HepG2 (cell line): ENCODE measurements around the gene CAPN11. TPM values are rescaled to one million over a fixed set of nuclear protein-coding genes. Genes with fewer than 3 reads are reported as not detected.

Experiments used
- ARNT2 ChIP-seq: sonication (generic); formaldehyde crosslinking; IDR thresholded peaks from 2 replicates; pipeline ENCODE4 v1.8.0; 2022; ENCODE audit warnings: mild to moderate bottlenecking, low read depth, missing genetic modification reagents, moderate library complexity
- ARNTL ChIP-seq: sonication (generic); formaldehyde crosslinking; IDR thresholded peaks from 2 replicates; pipeline ENCODE4 v1.4.0; 2020; ENCODE audit warnings: mild to moderate bottlenecking, missing genetic modification reagents
- BCL6 ChIP-seq: IDR thresholded peaks from 2 replicates; pipeline ENCODE4 v1.6.1; 2016; ENCODE audit warnings: missing genetic modification reagents, missing compliant biosample characterization
- CEBPB ChIP-seq: IDR thresholded peaks from 2 replicates; pipeline ENCODE4 v1.6.1; 2011; ENCODE audit warnings: low read depth, low read length, improper control_type of control experiment, borderline replicate concordance
- CENPX ChIP-seq: sonication (generic); formaldehyde crosslinking; IDR thresholded peaks from 2 replicates; pipeline ENCODE4 v1.9.0; 2021; ENCODE audit warnings: mild to moderate bottlenecking, missing genetic modification reagents, moderate library complexity
- CERS6 ChIP-seq: sonication (generic); formaldehyde crosslinking; IDR thresholded peaks from 2 replicates; pipeline ENCODE4 v1.5.0; 2020; ENCODE audit warnings: missing genetic modification reagents
- CREB3 ChIP-seq: sonication (generic); formaldehyde crosslinking; IDR thresholded peaks from 2 replicates; pipeline ENCODE4 v1.5.0; 2020; ENCODE audit warnings: missing genetic modification reagents
- DNMT1 ChIP-seq: sonication (generic); formaldehyde crosslinking; IDR thresholded peaks from 2 replicates; pipeline ENCODE4 v1.5.1; 2020; ENCODE audit warnings: mild to moderate bottlenecking, missing genetic modification reagents
- FOXK1 ChIP-seq: sonication (generic); formaldehyde crosslinking; IDR thresholded peaks from 2 replicates; pipeline ENCODE4 v1.4.0; 2020; ENCODE audit warnings: low read depth, missing genetic modification reagents, borderline replicate concordance
- HIVEP1 ChIP-seq: sonication (generic); formaldehyde crosslinking; IDR thresholded peaks from 2 replicates; pipeline ENCODE4 v1.4.0; 2020; ENCODE audit warnings: mild to moderate bottlenecking, missing genetic modification reagents
- MBD4 ChIP-seq: IDR thresholded peaks from 2 replicates; pipeline ENCODE4 v1.6.1; 2012; ENCODE audit warnings: low read length, inconsistent platforms, borderline replicate concordance
- MED8 ChIP-seq: sonication (generic); formaldehyde crosslinking; IDR thresholded peaks from 2 replicates; pipeline ENCODE4 v1.8.1; 2023; ENCODE audit warnings: mild to moderate bottlenecking, missing genetic modification reagents; ENCODE audit not compliant: insufficient replicate concordance
- MIXL1 ChIP-seq: IDR thresholded peaks from 2 replicates; pipeline ENCODE4 v1.6.1; 2016
- NFYB ChIP-seq: sonication (generic); formaldehyde crosslinking; IDR thresholded peaks from 2 replicates; pipeline ENCODE4 v1.4.0; 2020; ENCODE audit warnings: missing genetic modification reagents
- PAF1 ChIP-seq: IDR thresholded peaks from 2 replicates; pipeline ENCODE4 v1.6.1; 2016; ENCODE audit warnings: missing genetic modification reagents, missing compliant biosample characterization
- TBL1XR1 ChIP-seq: fragments of 150-350 bp; IDR thresholded peaks from 2 replicates; pipeline ENCODE4 v1.6.1; 2014; ENCODE audit warnings: borderline replicate concordance, low read length; ENCODE audit not compliant: partially characterized antibody
- U2AF1 ChIP-seq: fragments of 200-400 bp; formaldehyde crosslinking; optimal IDR thresholded peaks from 2 replicates; pipeline ENCODE3; 2017; ENCODE audit warnings: mild to moderate bottlenecking, low read depth, low read length
- YEATS2 ChIP-seq: sonication (generic); formaldehyde crosslinking; IDR thresholded peaks from 2 replicates; pipeline ENCODE4 v1.4.0; 2020; ENCODE audit warnings: missing genetic modification reagents, borderline replicate concordance
- YY1 ChIP-seq: IDR thresholded peaks from 2 replicates; pipeline ENCODE4 v1.6.1; 2011; ENCODE audit warnings: low read length, low read depth, moderate library complexity, mild to moderate bottlenecking; ENCODE audit not compliant: insufficient read depth, insufficient replicate concordance
- ZNF253 ChIP-seq: sonication (generic); formaldehyde crosslinking; IDR thresholded peaks from 2 replicates; pipeline ENCODE4 v1.8.0; 2022; ENCODE audit warnings: mild to moderate bottlenecking, missing genetic modification reagents, borderline replicate concordance
- ZNF329 ChIP-seq: sonication (generic); formaldehyde crosslinking; IDR thresholded peaks from 2 replicates; pipeline ENCODE4 v1.9.0; 2021; ENCODE audit warnings: low read depth, mild to moderate bottlenecking, missing genetic modification reagents
- ZNF879 ChIP-seq: sonication (generic); formaldehyde crosslinking; IDR thresholded peaks from 2 replicates; pipeline ENCODE4 v1.8.1; 2023; ENCODE audit warnings: missing genetic modification reagents
- ZSCAN12 ChIP-seq: sonication (generic); formaldehyde crosslinking; IDR thresholded peaks from 2 replicates; pipeline ENCODE4 v1.9.0; 2021; ENCODE audit warnings: mild to moderate bottlenecking, missing genetic modification reagents
- ZSCAN21 ChIP-seq: sonication (generic); formaldehyde crosslinking; IDR thresholded peaks from 2 replicates; pipeline ENCODE4 v1.8.0; 2022; ENCODE audit warnings: mild to moderate bottlenecking, missing genetic modification reagents, moderate library complexity, borderline replicate concordance
- polyA plus RNA-seq, 8 experiments: library from polyadenylated mRNA; depleted of rRNA in 3 of 8; stranded (reverse) in 7 of 8; unstranded in 1 of 8; fragments of >200 nt; fragmentation: Illumina TruSeq in 4 of 8; extraction: Trizol in 4 of 8; gene quantifications; 2 replicates each; pipeline versions ENCODE4 v1.2.1 to v1.2.3, GENCODE V29; 2011 to 2016; ENCODE audit warnings: low read depth in 4 of 8, missing spikeins in 1 of 8, mixed read lengths in 1 of 8; ENCODE audit not compliant: insufficient read depth in 1 of 8
- total RNA-seq, 5 experiments: library from RNA; depleted of rRNA; stranded (reverse); fragments of >200 nt; fragmentation: Illumina TruSeq; extraction: Trizol; gene quantifications; 2 replicates each; pipeline ENCODE4 v1.2.3, GENCODE V29; 2016; ENCODE audit warnings: low read depth in 1 of 5
- TF ChIP-seq, protein P1 (sequence below): sonication (generic); formaldehyde crosslinking; IDR thresholded peaks from 2 replicates; pipeline ENCODE4 v1.4.0; 2020; ENCODE audit warnings: missing genetic modification reagents, borderline replicate concordance
- TF ChIP-seq, protein P2 (sequence below): sonication (generic); formaldehyde crosslinking; IDR thresholded peaks from 2 replicates; pipeline ENCODE4 v1.9.0; 2022; ENCODE audit warnings: low read depth, missing genetic modification reagents

Gene CAPN11
- total and polyA plus RNA-seq, 2 of the 13 experiments (the other 11 are each of a cell fraction or from before 2014, with no cell fraction given) = 0.07 to 0.11 TPM

GRCh38 chr6:44133003-44133931, 25.4 kb upstream of the CAPN11 start (continued):
- TF ChIP-seq CREB3 (CRISPR knock-in tag) = no peak
- 0 out of 2 replicates have a peak, but pooled peaks have one; percentile 8 for TF ChIP-seq MIXL1 (CRISPR knock-in tag)
- TF ChIP-seq, protein P1, sequence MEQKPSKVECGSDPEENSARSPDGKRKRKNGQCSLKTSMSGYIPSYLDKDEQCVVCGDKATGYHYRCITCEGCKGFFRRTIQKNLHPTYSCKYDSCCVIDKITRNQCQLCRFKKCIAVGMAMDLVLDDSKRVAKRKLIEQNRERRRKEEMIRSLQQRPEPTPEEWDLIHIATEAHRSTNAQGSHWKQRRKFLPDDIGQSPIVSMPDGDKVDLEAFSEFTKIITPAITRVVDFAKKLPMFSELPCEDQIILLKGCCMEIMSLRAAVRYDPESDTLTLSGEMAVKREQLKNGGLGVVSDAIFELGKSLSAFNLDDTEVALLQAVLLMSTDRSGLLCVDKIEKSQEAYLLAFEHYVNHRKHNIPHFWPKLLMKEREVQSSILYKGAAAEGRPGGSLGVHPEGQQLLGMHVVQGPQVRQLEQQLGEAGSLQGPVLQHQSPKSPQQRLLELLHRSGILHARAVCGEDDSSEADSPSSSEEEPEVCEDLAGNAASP = no peak
- no peak for TF ChIP-seq ZNF879 (CRISPR knock-in tag)
- no peak for TF ChIP-seq BCL6 (CRISPR knock-in tag)
- TF ChIP-seq HIVEP1 (CRISPR knock-in tag) = no peak
- TF ChIP-seq, protein P2, sequence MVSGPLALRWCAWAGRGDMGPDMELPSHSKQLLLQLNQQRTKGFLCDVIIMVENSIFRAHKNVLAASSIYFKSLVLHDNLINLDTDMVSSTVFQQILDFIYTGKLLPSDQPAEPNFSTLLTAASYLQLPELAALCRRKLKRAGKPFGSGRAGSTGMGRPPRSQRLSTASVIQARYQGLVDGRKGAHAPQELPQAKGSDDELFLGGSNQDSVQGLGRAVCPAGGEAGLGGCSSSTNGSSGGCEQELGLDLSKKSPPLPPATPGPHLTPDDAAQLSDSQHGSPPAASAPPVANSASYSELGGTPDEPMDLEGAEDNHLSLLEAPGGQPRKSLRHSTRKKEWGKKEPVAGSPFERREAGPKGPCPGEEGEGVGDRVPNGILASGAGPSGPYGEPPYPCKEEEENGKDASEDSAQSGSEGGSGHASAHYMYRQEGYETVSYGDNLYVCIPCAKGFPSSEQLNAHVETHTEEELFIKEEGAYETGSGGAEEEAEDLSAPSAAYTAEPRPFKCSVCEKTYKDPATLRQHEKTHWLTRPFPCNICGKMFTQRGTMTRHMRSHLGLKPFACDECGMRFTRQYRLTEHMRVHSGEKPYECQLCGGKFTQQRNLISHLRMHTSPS (CRISPR knock-in tag) = peak; percentile 48; the same call in 1 of the 2 replicates
- TF ChIP-seq PAF1 (CRISPR knock-in tag) = no peak
- TF ChIP-seq FOXK1 (CRISPR knock-in tag) = no peak
- TF ChIP-seq CENPX (CRISPR knock-in tag) = no peak
- TF ChIP-seq U2AF1 = no peak
- no peak for TF ChIP-seq CERS6
- TF ChIP-seq YY1 = no peak
- no peak for TF ChIP-seq ZSCAN21 (CRISPR knock-in tag)
- no peak for TF ChIP-seq MED8 (CRISPR knock-in tag)
- no peak for TF ChIP-seq ARNT2 (CRISPR knock-in tag)
- TF ChIP-seq NFYB (CRISPR knock-in tag) = no peak
- no peak for TF ChIP-seq ARNTL (CRISPR knock-in tag)
- TF ChIP-seq DNMT1 (CRISPR knock-in tag) = no peak
- no peak for TF ChIP-seq TBL1XR1
- TF ChIP-seq CEBPB = no peak
- TF ChIP-seq MBD4 = no peak
- no peak for TF ChIP-seq ZSCAN12 (CRISPR knock-in tag)
- no peak for TF ChIP-seq ZNF329
- TF ChIP-seq YEATS2 (CRISPR knock-in tag) = no peak
- no peak for TF ChIP-seq ZNF253 (CRISPR knock-in tag)
